ENCODE data around the gene TAF5.

Gene TAF5

DNA sequence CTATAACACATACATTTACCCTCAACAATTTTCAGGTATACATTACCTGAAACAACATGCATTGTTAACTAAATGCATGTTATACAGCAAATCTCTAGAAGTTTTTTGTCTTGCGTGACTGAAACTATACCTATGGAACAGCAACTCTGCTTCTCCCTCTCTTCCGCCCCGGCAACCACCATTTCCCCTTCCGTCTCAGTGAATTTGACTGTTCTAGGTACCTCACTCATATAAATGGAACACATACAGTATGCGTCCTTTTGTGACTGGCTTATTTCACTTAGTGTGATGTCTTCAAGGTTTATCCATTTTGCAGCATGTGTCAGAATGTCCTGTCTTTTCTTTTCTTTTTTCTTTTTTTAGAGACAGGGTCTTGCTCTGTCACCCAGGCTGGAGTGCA lies 61.9 kb downstream of the TAF5 start:
- DNase-seq (ENCODE audit: low spot score in 2 of 2) (no peak), ATAC-seq (peak; percentile 61)
- Mint-ChIP-seq H3K9me3 (no peaks in the 10 kb centered on the region), H3K27ac (peak overlapping the region; percentile 81), H3K36me3 (peaks cover 100% of the 10 kb centered on the region), H3K4me1 (peaks cover 16% of the 10 kb centered on the region), H3K4me3 (no peak overlapping the region)

- no peak overlapping the region for H3K4me3 Mint-ChIP-seq
- H3K27ac Mint-ChIP-seq = no peak overlapping the region
- H3K36me3 Mint-ChIP-seq = peaks cover 100% of the 10 kb centered on the region
These were observed 64.1 kb downstream of the TAF5 start for GRCh38 chr10:103431902-103432301.

DNA sequence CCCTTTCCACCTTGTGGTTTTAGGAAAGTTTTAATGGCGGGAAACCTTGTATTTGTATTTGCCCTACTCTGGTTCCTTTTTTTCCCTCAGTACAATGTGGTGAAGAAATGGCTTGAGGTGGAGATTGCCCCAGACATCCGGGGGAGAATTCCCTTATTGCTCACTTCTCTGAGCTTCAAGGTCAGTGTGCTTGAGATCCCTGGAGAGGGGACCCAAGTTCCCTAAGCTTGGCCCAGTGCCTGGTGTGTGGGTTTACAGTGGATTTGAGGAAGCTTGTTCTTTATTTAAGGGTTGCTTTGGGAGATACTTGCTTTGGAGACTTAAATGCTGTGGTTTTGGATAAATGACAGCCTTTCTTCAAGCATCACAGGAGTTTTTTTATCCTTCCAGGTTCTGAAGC lies 66.1 kb downstream of the TAF5 start:
- Mint-ChIP-seq H3K4me1 (peaks cover 10% of the 10 kb centered on the region), H3K9me3 (no peaks in the 10 kb centered on the region), H3K4me3 (no peak overlapping the region), H3K27ac (no peak overlapping the region), H3K36me3 (peaks cover 100% of the 10 kb centered on the region)
- DNase-seq (ENCODE audit: low spot score in 2 of 2) (no peak), ATAC-seq (no peak)

More at GRCh38 chr10:103431902-103432301, 64.1 kb downstream of the TAF5 start:
- DNase-seq (ENCODE audit: low spot score in 2 of 2) (no peak), ATAC-seq (no peak)
- no peaks in the 10 kb centered on the region for H3K9me3 Mint-ChIP-seq
- peaks cover 16% of the 10 kb centered on the region for H3K4me1 Mint-ChIP-seq

Measured in stimulated activated effector memory CD8-positive, alpha-beta T cell treated with anti-CD3 and anti-CD28 coated beads, Interleukin-12 subunit alpha, Interleukin-12 subunit beta, amount 100 ng/mL, for 72 hours (primary cell).